GM12801 (cell line): ENCODE results near the gene PRMT7.

Experiments
- TF ChIP-seq, protein P1 (sequence below): IDR thresholded peaks from one replicate; pipeline ENCODE4 v1.5.1; 2011; ENCODE audit warnings: control low read depth; ENCODE audit not compliant: insufficient read length; ENCODE audit errors: extremely low read depth

PRMT7 gene

GRCh38 chr16:68270353-68270752, 40.5 kb upstream of the PRMT7 start:
- TF ChIP-seq, protein P1, sequence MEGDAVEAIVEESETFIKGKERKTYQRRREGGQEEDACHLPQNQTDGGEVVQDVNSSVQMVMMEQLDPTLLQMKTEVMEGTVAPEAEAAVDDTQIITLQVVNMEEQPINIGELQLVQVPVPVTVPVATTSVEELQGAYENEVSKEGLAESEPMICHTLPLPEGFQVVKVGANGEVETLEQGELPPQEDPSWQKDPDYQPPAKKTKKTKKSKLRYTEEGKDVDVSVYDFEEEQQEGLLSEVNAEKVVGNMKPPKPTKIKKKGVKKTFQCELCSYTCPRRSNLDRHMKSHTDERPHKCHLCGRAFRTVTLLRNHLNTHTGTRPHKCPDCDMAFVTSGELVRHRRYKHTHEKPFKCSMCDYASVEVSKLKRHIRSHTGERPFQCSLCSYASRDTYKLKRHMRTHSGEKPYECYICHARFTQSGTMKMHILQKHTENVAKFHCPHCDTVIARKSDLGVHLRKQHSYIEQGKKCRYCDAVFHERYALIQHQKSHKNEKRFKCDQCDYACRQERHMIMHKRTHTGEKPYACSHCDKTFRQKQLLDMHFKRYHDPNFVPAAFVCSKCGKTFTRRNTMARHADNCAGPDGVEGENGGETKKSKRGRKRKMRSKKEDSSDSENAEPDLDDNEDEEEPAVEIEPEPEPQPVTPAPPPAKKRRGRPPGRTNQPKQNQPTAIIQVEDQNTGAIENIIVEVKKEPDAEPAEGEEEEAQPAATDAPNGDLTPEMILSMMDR: no peak

DNA sequence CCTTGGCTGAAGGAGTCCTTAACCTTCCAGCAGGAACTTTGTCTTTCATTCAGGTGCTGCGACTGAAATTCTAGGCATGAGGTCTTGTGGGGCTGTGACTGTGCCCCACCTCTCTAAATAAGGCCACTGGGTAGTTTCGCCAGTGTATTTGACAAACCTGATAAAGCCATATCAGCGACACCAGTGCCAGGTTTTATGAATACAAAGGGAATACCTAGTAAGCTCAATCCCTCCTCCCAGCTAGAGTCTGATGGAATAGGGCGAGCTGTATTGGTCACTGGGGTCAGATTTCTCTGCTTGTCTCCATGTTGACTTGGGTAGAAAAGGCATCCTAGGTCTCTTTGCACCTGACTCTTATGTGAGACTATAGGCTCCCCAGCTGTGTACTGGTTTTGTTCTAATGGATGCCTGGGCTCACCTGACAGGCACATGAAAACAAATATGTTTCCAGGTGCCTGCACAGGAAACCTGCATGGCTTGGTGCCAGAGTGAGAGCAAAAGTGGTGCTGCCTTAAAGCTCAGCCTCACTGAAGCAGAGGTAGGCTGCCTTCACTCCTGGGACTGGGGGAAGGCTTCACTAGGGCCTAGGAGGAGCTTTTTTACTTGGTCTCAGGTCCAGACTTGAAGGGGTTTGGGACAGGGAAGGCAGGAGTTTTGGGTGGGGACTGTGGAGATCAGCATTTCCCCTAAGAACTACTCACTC, 38.2 kb upstream of the PRMT7 start:
- TF ChIP-seq, protein P1: no peak

GRCh38 chr16:68273459-68273858, 37.4 kb upstream of the PRMT7 start:
- TF ChIP-seq, protein P1: no peak

DNA sequence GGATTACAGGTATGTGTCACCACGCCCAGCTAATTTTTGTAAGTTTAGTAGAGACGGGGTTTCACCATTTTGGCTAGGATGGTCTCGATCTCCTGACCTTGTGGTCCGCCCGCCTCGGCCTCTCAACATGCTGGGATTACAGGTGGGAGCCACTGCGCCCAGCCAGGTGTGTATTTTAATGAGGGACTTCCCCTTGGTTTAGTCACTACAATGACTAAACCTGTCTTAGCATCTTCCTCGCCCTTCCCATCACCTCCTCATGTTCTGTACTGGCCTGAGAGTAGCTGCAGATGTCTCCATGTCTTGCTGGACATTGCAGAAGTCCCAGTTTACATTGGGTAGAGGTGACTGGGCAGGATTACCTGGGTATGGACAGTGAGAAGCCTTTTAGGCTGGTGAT, 36.9 kb upstream of the PRMT7 start:
- TF ChIP-seq, protein P1: no peak

DNA sequence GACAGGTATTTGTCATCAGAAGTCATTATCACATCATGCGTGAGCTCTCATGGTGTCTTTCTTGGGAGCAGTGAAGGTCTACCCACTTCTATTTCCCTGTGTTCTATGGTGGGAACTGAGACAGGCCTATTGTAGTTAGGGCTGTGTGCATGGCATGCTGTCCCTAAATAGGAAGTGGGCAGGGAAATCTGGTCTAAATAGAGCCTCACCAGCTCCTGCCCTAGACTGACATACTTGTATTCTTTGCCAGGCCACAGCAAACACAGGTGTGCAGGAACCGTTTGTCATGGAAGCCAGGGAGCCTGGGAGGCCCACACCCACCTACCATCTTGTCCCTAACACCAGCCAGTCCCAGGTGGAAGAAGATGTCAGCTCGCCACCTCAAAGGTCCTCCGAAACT, 36.4 kb upstream of the PRMT7 start:
- TF ChIP-seq, protein P1: no peak

- TF ChIP-seq, protein P1: no peak
These were observed 35.1 kb upstream of the PRMT7 start for GRCh38 chr16:68275611-68276191.

DNA sequence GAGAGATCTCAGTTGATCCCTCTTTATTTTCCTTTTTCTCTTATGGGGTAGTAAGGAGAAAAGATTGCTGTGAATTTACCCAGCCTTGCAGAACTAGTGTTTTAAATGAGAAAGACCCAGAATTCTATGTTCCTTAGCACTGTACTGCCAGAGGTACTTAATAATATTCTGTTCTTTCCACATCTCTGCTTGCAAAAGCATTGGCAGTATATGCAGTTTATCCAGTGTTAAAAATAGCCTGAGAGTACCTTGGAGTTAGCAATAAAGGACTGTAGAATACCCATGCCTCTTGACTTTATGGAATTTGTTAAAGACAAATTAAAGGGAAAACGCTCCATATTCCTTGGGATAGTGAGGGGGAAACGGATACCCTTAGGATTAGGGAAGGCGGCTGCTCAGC, 34.6 kb upstream of the PRMT7 start:
- TF ChIP-seq, protein P1: no peak
